COLO668 (cell line): ENCODE results near the gene GJA9.

Experiments used
- DNase-seq: peaks from one replicate; lab custom pipeline; 2025; ENCODE audit not compliant: unreplicated experiment; lab: John Stamatoyannopoulos, UW

The GJA9 gene

DNA sequence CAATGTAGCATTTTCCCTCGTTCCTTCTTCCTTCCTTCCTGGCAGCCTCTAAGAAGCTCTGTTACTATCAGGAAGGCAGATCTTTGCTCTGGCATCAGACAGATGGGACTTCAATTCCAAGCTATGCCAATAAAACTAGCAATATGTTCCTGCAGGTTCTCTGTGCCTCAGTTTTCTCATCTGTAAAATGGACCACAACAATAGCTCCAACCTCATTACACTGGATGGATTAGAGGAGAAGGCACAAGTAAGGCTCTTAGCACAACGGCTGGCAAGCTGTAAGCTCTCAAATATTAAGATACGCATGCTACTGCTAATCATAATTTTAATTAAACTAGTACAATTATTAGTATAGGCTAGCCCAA lies 49.0 kb downstream of the GJA9 start:
- no peak for DNase-seq

DNA sequence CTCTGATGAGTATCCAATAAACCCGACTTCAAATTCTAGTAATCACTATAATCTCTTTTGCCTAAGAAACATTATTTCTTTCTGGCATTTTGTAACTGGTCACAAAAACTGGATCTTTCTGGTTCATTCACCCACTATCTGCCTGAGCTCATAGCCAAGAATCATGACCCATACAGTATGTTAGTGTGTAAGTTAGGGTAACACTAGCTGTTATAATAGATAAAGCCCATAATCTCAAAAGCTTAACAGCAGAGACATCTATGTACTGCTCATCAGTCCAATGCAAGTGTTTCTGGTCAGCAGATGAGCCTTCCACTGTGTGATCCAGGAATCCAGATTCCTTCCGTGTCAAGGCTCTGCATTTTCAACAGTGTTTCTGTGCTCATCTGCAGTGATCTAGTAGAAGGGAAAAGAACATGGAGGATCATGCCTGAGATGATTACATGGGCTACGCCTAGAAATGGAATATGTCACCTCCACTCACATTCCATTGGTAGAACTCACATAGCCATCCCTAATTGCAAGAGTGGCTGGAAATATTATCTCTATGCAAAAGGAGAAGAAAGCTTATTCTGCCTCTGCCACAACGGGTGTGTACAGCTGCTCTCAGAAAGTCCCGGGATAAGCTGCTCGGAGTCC lies 49.5 kb downstream of the GJA9 start:
- DNase-seq, result no peak

DNA sequence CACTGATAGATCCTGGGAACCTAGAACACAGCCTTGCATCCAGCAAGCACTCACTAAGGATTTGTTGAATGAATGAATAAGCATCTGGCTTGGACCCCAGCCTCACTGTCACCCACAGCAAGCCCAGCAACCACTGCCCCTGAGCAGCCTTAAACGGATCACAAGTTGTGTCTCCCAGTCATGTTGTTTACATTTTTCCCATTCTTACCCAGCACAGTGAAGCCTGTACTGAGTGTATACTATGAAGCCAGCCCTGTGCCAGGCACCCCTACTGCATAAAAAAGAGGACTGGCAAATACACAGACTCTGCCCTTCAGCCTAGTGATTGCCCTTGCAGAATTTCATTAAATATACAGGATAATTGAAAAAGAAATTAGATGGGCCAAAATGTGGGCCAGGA lies 52.0 kb downstream of the GJA9 start:
- no peak for DNase-seq

DNA sequence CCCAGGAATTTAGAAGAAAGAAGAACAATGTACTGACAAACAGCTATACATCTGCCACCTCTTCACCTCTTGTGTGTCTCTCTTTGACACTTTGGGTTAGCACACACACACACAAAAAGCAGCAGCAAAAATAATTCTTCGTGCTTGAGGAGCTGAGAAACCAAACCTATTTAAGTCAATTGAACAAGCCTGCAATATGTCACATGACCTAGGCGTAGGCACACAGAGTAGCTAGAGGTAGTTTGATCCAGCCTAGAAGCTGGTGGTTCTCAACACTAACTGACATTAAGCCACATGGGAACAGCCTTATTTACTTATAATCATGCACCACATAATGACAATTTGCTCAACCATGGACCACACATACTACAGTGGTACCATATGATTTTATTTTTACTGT lies 54.1 kb downstream of the GJA9 start:
- DNase-seq, result no peak

DNA sequence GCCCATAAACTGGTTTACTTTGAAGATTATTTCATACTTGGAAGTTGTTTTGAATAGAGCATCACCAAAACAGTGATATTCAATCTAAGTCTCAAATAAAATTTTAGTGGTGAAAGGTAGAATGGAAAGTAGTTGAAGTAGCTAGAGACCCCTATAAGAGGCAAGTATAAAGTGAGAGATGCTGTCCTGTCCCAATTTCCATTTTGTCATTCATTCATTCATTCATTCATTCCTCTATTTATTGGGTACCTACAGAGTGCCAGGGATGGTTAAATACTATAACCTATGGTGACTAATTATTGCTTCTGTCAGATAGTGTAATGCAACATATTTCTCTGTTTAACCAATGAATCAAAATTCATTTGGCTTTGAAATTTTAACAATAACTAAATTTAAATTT lies 54.5 kb downstream of the GJA9 start:
- no peak for DNase-seq

DNA sequence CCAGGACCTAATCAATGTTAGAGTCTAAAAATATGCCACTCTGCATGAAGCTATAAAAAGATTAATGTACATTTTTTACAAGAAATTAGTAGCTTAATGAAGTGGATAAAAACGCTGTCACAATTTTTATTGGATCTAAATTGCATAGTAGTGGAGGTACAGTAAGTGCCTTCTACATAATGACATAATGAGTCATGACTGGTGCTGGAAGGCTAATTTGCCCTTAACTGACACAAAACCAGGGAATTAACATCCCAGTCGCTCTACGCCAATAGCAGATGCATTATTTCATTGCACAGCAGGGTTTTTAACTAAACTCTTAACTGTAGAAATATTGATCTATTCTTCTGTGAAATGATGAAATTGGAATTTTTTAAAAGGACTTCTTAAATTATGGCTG lies 55.1 kb downstream of the GJA9 start:
- DNase-seq, result no peak
